ENCODE measurements around the gene ZNF680.
A peak's percentile ranks its signal among the peaks of the same experiment; 100 is the strongest.
"Not testable (repeated sequence)": the region's sequence is repeated elsewhere in the genome, so short reads cannot be mapped to it uniquely, and the experiment has no call there.

ZNF680 gene

DNA sequence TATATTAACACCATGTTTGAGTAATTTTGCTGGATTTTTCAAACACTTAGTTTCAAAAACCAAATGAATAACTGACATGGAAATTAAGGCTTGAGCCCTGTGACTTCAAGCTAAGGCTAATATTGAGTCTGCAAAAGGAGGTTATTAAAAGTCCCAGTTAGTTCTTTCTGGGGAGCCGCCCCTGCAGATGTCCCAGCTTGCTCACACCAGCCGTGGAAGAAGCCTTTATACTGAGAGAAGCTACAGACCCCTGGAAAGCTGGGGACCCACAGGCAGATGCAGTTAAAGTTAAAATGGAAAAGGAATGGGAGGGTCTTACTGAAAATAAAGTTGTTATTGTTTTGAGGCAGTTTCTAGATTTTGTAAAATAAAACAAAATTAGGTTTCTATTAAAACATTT is 18.5 kb upstream of the ZNF680 start:
- DNase-seq (ENCODE audit: low spot score in 2 of 2) (no peak), ATAC-seq (replicated peaks; ENCODE audit: extremely low read depth, poor library complexity, severe bottlenecking) (no peak)
- H3K9me3 Mint-ChIP-seq: no peaks in the 10 kb centered on the region
- H3K27me3 Mint-ChIP-seq: no peaks in the 10 kb centered on the region
- H3K4me1 Mint-ChIP-seq: no peaks in the 10 kb centered on the region
- H3K4me3 Mint-ChIP-seq: no peak overlapping the region
- no peak overlapping the region for H3K27ac Mint-ChIP-seq (ENCODE audit: low read depth)
- no peaks in the 10 kb centered on the region for H3K36me3 Mint-ChIP-seq (ENCODE audit: insufficient read depth)

DNA sequence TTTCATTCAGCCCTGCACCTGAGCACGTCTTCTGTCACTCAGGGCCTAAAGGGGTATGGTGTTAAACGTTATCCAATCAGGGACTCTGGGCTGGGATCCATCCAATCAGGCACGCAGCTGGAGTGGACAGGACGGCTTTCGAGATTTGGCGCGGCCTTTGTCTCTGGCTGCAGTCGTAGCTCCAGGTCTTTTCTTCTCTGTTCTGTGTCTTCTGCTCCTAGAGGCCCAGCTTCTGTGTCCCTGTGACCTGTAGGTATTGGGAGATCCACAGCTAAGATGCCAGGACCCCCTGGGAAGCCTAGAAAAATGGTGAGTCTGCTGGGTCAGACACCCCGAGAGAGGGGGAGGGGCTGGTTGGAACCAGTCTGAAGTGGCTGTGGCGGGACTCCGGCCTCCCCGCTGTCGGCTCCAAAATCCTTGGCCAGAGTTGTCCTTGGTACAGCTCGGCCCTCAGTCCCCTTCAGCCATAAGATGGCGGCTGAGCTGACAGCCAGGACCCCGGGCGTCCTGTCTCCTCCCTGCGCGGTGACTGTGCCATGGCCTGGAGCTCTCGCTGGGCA is 11.7 kb upstream of the ZNF680 start:
- Mint-ChIP-seq H3K27ac (ENCODE audit: low read depth) (no peak overlapping the region), H3K4me1 (peaks cover 6% of the 10 kb centered on the region), H3K36me3 (ENCODE audit: insufficient read depth) (no peaks in the 10 kb centered on the region), H3K9me3 (no peaks in the 10 kb centered on the region), H3K27me3 (peaks cover 7% of the 10 kb centered on the region), H3K4me3 (no peak overlapping the region)
- DNase-seq (ENCODE audit: low spot score in 2 of 2) (no peak), ATAC-seq (replicated peaks; ENCODE audit: extremely low read depth, poor library complexity, severe bottlenecking) (no peak)

DNA sequence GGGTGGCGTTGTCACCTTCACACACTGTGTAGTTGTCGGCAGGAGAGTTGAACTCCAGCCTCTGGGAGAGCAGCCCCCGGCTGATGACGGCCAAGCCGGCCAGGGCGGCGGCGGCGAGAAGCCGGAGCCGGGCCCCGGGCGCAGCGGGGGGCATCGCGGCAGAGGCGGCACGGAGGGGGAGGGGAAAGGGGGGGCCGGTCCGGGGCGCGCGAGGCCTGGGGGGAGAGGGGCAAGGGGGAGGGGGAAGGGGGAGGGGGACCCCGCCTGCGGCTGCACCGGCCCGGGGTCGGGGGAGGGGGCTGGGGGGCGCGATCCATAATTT is 7.4 kb upstream of the ZNF680 start:
- not testable (repeated sequence) for H3K36me3 Mint-ChIP-seq (ENCODE audit: insufficient read depth); H3K9me3 Mint-ChIP-seq; ATAC-seq (replicated peaks; ENCODE audit: extremely low read depth, poor library complexity, severe bottlenecking); DNase-seq (ENCODE audit: low spot score in 2 of 2)
- H3K4me1 Mint-ChIP-seq: peaks cover 17% of the 10 kb centered on the region
- peaks cover 12% of the 10 kb centered on the region for H3K27me3 Mint-ChIP-seq
- peak overlapping the region; percentile 94 for H3K4me3 Mint-ChIP-seq
- H3K27ac Mint-ChIP-seq (ENCODE audit: low read depth): peak overlapping the region; percentile 91

DNA sequence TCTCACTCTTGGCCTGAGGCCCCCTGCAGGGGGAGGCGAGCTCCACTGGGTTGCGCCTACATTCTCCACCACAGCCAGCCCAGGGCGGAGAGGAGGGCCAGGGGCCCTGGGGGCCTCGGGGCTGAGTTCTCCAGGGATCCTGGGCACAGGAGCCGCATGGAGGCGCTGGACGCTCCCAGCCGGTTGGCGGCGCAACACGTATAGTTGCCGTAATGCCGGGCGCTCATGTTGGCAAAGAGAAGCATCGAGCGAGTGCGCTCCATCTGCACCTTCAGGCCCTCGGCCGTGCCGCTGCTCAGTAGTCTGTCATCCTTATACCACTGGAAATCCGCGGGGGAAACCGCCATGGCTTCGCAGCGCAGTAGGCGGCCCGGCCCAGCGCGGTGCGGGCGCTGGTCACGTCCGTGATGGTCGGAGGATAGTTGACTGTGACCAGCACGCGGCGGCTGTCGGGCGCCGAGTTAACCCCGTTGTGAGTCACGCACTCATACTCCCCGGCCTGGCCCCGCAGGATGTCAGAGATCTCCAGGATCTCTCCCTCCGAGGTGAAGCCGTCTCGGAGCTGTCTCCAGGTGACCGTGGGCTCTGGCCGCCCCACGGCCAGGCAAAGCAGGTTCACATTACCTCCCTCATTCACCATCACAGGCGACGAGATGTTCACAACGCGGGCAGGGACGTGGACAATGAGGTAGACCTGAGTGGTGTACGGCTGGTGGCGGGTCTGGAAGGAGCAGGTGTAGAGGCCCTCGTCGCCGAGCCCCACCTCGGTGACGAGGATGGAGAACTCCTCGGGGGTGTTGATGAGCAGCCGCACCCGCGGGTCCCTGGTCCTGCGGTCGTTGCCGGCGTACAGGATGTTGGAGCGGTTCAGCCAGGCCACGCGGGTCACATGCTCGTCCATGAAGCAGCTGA is 6.8 kb upstream of the ZNF680 start:
- peak; percentile 76 for ATAC-seq (replicated peaks; ENCODE audit: extremely low read depth, poor library complexity, severe bottlenecking)
- not testable (repeated sequence) for H3K9me3 Mint-ChIP-seq; H3K36me3 Mint-ChIP-seq (ENCODE audit: insufficient read depth)
- Mint-ChIP-seq H3K27me3 (peaks cover 12% of the 10 kb centered on the region), H3K27ac (ENCODE audit: low read depth) (peak overlapping the region; percentile 91), H3K4me1 (peaks cover 17% of the 10 kb centered on the region), H3K4me3 (peak overlapping the region; percentile 94)
- peak in 1 of 2 donors; percentile 32 for DNase-seq (ENCODE audit: low spot score in 2 of 2)

DNA sequence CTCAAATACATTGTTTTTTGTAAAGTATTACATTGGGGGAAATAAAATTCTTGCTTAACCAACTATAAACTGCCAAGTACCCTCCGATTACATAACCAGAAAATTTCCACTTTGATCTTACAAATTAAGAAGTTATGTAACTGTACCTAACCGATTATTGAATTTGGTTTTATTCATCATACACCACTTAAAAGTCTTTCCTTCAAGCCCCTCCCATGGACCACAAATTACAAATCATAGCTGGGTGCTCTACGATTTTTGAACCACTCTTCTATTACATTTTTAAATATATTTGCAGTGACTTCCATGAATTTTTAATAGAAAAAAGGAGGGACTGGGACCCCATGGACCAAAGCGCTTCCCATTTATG is 630 bp downstream of the ZNF680 start:
- DNase-seq (ENCODE audit: low spot score in 2 of 2) (no peak), ATAC-seq (replicated peaks; ENCODE audit: extremely low read depth, poor library complexity, severe bottlenecking) (peak; percentile 11)
- H3K27me3 Mint-ChIP-seq: no peaks in the 10 kb centered on the region
- peaks cover 44% of the 10 kb centered on the region for H3K4me1 Mint-ChIP-seq
- peaks cover 11% of the 10 kb centered on the region for H3K36me3 Mint-ChIP-seq (ENCODE audit: insufficient read depth)
- H3K4me3 Mint-ChIP-seq: peak overlapping the region; percentile 100
- peak overlapping the region; percentile 97 for H3K27ac Mint-ChIP-seq (ENCODE audit: low read depth)
- H3K9me3 Mint-ChIP-seq: no peaks in the 10 kb centered on the region

DNA sequence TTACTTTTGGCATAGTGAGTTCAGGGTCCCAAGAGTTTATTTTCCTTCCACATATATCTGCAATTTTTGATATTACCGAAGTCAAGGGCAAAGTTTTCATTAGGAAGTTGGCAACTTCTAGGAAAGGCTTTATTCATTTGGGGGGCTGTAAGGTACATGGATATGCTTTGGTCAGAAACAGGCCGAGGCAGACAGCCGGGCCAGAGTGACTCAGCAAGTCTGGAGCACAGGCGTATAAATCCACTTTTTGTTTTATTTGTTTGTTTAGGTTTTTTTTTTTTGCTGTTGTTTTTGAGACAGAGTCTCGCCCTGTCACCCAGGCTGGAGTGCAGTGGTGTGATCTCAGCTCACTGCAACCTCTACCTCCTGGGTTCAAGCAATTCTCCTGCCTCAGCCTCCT is 3.7 kb downstream of the ZNF680 start:
- no peak for ATAC-seq (replicated peaks; ENCODE audit: extremely low read depth, poor library complexity, severe bottlenecking)
- no peaks in the 10 kb centered on the region for H3K9me3 Mint-ChIP-seq
- no peaks in the 10 kb centered on the region for H3K27me3 Mint-ChIP-seq
- DNase-seq (ENCODE audit: low spot score in 2 of 2): no peak
- peaks cover 61% of the 10 kb centered on the region for H3K4me1 Mint-ChIP-seq
- H3K27ac Mint-ChIP-seq (ENCODE audit: low read depth): no peak overlapping the region
- no peak overlapping the region for H3K4me3 Mint-ChIP-seq
- H3K36me3 Mint-ChIP-seq (ENCODE audit: insufficient read depth): peaks cover 18% of the 10 kb centered on the region

DNA sequence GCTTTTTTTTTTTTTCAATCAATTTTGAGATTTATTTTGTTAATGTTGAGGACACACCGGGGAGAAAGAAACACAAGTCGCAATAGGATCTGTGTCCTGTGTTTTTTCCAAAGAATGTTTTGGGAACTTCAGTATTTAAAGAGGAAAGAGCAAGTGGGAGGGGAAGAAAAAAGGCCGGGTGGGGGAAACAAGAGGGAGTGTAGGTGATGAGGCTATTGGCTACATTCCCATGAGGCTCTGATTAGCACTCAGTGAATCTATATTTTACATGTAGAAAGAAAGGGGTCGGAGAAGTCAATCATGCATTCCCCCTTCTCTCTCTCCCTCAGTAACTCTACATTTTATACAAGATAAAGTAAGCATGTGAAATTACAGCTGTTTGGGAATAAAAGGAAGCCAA is 4.1 kb downstream of the ZNF680 start:
- ATAC-seq (replicated peaks; ENCODE audit: extremely low read depth, poor library complexity, severe bottlenecking) (no peak), DNase-seq (ENCODE audit: low spot score in 2 of 2) (no peak)
- H3K27me3 Mint-ChIP-seq: no peaks in the 10 kb centered on the region
- H3K4me3 Mint-ChIP-seq: no peak overlapping the region
- peak overlapping the region; percentile 67 for H3K27ac Mint-ChIP-seq (ENCODE audit: low read depth)
- peaks cover 20% of the 10 kb centered on the region for H3K36me3 Mint-ChIP-seq (ENCODE audit: insufficient read depth)
- no peaks in the 10 kb centered on the region for H3K9me3 Mint-ChIP-seq
- peaks cover 57% of the 10 kb centered on the region for H3K4me1 Mint-ChIP-seq

DNA sequence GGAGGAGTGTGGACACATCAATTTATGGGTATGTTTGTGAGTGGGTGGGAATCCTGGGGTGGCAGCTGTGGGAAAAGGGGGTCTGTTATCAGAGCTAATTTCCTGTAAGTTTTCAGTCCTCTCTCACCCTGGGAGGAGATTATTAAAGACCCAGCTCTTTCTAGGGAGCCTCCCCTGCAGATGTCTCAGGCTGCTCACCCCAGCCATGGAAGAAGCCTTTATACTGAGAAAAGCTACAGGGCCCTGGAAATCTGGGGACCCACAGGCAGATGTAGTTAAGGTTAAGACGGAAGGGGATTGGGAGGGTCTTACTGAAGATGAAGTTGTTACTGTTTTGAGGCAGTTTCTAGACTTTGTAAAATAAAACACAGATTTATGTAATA is 4.6 kb downstream of the ZNF680 start:
- no peak overlapping the region for H3K4me3 Mint-ChIP-seq
- no peaks in the 10 kb centered on the region for H3K9me3 Mint-ChIP-seq
- peaks cover 20% of the 10 kb centered on the region for H3K36me3 Mint-ChIP-seq (ENCODE audit: insufficient read depth)
- no peaks in the 10 kb centered on the region for H3K27me3 Mint-ChIP-seq
- H3K4me1 Mint-ChIP-seq: peaks cover 53% of the 10 kb centered on the region
- no peak for DNase-seq (ENCODE audit: low spot score in 2 of 2)
- no peak for ATAC-seq (replicated peaks; ENCODE audit: extremely low read depth, poor library complexity, severe bottlenecking)
- peak overlapping the region; percentile 67 for H3K27ac Mint-ChIP-seq (ENCODE audit: low read depth)

DNA sequence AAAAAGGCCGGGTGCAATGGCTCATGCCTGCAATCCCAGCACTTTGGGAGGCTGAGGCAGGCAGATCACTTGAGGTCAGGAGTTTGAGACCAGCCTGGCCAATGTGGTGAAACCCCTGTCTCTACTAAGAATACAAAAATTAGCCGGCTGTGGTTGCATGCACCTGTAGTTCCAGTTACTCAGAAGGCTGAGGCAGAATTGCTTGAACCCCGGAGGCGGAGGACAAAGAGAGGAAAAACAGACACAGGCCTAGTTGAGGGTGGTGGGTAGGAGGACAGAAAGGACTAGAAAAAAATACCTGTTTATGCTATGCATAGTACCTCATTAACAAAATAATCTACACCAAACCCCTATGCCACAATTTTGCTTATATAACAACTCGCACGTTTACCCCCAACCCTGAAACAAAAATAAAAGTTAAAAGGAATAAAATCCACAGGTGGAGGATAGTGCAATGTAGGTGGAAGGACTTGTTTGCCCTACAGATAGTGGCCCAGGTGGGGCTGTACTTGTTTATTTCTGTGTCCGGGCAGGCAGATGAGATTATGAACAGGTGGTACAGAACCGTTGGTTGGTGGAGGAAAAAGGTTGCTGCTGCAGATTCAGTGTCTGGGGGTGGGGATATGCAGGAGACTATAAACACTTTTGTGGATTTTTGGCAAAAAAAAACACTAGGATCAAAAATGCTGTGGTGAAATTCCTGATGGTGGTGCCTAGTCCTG is 5.1 kb downstream of the ZNF680 start:
- Mint-ChIP-seq H3K27me3 (no peaks in the 10 kb centered on the region), H3K36me3 (ENCODE audit: insufficient read depth) (peaks cover 16% of the 10 kb centered on the region), H3K9me3 (no peaks in the 10 kb centered on the region), H3K4me3 (no peak overlapping the region), H3K27ac (ENCODE audit: low read depth) (peak overlapping the region; percentile 67), H3K4me1 (peaks cover 48% of the 10 kb centered on the region)
- no peak for ATAC-seq (replicated peaks; ENCODE audit: extremely low read depth, poor library complexity, severe bottlenecking)
- no peak for DNase-seq (ENCODE audit: low spot score in 2 of 2)

DNA sequence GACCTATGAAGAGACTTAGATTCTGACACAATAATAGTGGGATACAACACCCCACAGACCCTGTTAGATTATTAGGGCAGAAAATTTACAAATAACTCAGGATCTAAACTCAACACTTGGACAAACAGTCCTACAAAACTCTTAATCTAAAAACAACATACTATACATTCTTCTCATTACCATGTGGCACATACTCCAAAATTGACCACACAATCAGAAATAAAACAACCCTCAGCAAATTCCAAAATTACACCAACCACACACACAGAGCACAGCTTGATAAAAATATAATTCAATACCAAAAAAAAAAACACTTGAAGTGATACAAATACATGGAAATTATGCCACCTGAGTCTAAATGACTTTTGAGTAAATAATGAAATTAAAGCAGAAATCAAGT is 7.8 kb downstream of the ZNF680 start:
- no peak for DNase-seq (ENCODE audit: low spot score in 2 of 2)
- H3K27ac Mint-ChIP-seq (ENCODE audit: low read depth): no peak overlapping the region
- H3K4me1 Mint-ChIP-seq: peaks cover 33% of the 10 kb centered on the region
- ATAC-seq (replicated peaks; ENCODE audit: extremely low read depth, poor library complexity, severe bottlenecking): no peak
- no peak overlapping the region for H3K4me3 Mint-ChIP-seq
- H3K27me3 Mint-ChIP-seq: no peaks in the 10 kb centered on the region
- peaks cover 13% of the 10 kb centered on the region for H3K36me3 Mint-ChIP-seq (ENCODE audit: insufficient read depth)
- no peaks in the 10 kb centered on the region for H3K9me3 Mint-ChIP-seq

DNA sequence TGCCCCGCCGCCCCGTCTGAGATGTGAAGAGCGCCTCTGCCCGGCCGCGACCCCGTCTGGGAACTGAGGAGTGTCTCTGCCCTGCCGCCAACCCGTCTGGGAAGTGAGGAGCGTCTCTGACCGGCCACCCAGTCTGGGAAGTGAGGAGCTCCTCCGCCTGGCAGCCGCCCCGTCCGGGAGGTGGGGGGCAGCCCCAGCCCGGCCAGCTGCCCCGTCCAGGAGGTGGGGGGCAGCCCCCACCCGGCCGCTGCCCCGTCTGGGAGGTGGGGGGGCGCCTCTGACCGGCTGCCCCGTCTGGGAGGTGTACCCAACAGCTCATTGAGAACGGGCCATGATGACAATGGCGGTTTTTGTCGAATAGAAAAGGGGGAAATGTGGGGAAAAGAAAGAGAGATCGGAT is 8.7 kb downstream of the ZNF680 start:
- Mint-ChIP-seq H3K4me1 (peaks cover 33% of the 10 kb centered on the region), H3K36me3 (ENCODE audit: insufficient read depth) (peaks cover 11% of the 10 kb centered on the region)
- not testable (repeated sequence) for DNase-seq (ENCODE audit: low spot score in 2 of 2); H3K27me3 Mint-ChIP-seq; H3K27ac Mint-ChIP-seq (ENCODE audit: low read depth); H3K9me3 Mint-ChIP-seq; H3K4me3 Mint-ChIP-seq; ATAC-seq (replicated peaks; ENCODE audit: extremely low read depth, poor library complexity, severe bottlenecking)

DNA sequence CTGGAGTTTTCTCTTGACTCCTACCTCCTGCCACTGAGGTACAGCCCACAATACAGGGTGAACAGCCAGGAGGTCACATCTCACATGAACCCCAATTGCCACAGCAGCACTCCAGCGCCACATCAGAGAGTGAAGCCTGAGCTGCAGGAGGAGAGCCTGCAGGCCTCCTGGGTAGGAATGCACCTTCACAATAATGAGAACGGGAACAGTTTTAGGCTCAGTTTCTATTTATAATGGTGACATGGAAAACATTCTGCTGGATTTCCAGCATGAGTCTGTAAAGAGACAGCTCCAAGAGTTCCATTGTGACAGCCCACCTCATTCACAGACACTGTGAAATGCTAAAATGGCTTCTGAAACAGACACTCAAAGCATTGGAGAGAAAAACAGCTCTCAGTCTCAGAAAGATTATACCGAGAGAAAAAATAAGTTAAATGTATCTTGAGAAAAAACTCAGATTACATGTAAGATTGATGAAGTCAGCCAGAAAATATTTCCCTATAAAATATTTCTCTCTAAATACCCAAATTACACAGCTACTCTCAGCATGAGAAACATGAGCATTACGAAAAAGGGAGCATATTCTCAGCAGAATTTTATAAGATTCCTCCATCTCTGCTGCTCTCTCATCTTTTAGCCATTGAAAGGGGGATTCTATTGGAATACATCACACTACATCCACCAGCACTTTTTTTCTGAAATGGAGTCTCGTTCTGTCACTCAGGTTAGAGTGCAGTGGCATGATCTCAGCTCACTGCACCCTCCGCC is 11.3 kb downstream of the ZNF680 start:
- Mint-ChIP-seq H3K27me3 (no peaks in the 10 kb centered on the region), H3K4me3 (no peak overlapping the region), H3K36me3 (ENCODE audit: insufficient read depth) (peaks cover 12% of the 10 kb centered on the region), H3K9me3 (no peaks in the 10 kb centered on the region), H3K27ac (ENCODE audit: low read depth) (no peak overlapping the region), H3K4me1 (peaks cover 23% of the 10 kb centered on the region)
- ATAC-seq (replicated peaks; ENCODE audit: extremely low read depth, poor library complexity, severe bottlenecking): no peak
- no peak for DNase-seq (ENCODE audit: low spot score in 2 of 2)

All from central memory CD8-positive, alpha-beta T cell (primary cell).